Amygdala (tissue), 56 donors: Measurements from ENCODE around the gene C15orf39.
A peak's percentile ranks its signal among the peaks of the same experiment; 100 is the strongest.

Experiments
- DNase-seq, 56 donors: peaks; one replicate each; lab custom pipeline; 2025; lab: John Stamatoyannopoulos, UW

The C15orf39 gene

DNA sequence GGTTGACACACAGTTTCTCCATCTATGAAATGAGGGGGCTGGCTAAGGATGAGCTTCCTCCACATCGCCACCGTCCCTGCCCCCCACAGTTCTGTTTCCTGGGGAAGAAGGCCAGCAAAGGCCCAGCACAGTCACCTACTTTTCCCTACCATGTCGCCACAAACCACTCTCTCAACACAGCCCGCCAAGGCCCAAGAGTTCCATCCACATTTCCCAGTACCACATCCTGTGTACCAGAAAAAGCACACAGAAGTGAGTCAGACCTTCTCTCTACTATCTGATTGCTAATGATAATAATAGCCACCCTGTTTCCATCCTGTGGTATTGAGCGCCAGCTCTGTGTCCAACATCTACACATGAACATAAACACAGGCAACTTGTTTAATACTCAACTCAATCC lies 30.3 kb upstream of the C15orf39 start:
- no peak for DNase-seq

- DNase-seq: no peak
Observed at GRCh38 chr15:75172284-75172820, 29.3 kb upstream of the C15orf39 start.

DNA sequence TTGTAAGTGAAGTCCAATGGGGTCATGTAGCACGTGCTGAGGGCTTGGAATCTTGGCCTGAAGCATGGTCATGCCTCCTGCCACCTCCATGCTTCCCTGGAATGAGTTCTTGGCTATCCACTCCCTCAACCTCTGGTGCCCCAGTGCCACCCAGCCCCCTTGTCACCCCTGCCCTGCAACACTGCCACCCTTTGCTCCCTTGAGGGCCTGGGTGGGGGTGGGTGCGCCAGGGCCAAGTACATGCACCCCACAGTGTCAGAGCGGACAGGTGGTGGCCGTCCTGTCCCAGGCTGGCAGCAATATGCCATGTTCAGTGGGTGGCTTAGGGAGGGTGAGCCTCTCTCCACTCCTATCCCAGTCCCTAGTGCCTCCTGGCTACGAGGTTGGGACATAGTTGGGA lies 27.6 kb upstream of the C15orf39 start:
- DNase-seq: no peak

- DNase-seq: no peak
Observed at GRCh38 chr15:75174729-75175128, 27.0 kb upstream of the C15orf39 start.

DNA sequence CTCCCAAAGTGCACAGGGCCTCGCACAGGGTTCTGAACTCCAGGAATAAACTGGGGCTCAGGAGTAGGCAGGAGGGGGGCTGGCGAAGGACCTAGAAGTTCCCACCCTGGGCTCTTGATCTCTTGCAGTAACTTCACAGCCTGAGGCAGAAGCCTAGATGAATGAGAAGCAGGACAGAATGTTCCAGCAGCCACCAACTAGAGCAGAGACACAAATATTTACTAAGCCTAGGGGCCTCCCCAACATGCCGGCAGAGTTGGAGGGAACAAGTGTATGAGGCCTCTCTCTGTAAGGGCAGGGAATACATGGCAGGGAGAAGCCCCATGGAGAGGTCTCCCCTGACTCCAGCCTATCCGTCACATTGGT lies 25.3 kb upstream of the C15orf39 start:
- no peak for DNase-seq

DNA sequence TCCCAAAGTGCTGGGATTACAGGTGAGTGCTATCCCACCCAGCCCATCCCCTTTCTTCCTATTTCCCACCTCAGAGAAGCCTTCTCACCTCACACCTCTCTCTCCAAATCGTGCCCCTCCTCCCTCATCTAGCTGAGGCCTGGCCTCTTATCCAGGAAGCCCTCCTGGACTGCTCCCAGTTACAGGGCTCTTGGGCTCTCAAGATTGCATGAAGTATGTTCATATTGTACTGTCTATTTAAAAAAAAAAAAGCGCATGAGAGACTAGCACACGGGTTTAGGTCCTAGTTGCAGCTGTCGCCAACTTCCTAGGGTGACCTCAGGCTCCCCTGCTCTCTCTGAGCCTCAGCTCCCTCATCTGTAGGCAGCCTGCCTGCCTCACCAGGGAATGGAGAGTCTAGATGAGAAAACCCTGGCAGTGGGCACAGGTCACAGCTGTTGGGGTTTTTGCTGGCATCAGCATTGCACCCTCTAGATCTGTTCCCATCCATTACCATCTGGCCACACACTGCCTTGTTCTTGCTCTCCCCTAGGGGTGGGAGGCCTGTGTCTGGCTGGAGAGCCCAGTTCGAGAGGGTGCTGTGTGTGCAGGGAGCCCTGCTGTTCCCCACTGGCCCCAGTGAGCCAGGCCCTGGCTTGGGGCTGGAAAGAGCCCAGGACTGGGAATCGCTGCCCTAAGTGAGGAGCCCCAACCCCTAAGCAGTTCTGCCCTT lies 24.2 kb upstream of the C15orf39 start:
- DNase-seq: no peak

DNA sequence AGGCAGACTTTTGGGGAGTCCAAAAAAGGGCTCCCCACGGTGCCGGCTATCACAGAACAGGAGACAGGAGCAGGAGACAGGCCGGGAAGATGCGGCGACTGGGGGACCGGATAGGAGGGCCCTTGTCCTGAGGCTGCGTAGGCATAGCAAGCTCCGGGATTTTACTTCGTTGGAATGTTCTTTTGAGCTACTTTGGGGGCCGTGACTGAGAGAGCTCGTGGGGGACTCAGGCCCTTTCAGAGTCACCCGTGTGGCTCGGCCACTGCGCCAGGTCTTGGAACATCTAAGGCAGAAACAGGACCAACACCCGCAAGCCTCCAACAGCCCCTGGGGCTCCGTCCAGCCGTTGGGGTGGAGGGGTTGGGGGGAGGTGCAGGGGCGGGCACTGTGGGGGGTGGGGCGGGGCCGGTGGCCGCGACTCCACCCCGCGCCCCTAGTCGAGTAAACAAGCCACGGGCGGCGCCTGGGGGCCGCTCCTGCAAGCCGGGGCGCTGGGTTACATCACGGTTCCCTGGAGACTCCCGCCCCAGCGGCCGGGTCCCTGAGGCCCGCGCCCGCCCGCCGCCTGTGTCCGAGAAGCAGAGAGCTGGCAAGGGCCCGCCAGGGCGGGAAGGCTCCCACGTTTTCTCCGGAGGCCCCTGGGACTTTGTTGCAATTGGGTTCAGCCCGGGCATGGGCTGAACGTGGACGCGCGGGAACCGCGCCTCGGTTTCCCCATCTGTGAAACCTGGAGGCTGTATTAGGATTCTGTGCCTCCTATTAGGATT lies 23.3 kb upstream of the C15orf39 start:
- peak in 6 of 56 donors; percentile 14 to 32 (median 26) for DNase-seq

DNA sequence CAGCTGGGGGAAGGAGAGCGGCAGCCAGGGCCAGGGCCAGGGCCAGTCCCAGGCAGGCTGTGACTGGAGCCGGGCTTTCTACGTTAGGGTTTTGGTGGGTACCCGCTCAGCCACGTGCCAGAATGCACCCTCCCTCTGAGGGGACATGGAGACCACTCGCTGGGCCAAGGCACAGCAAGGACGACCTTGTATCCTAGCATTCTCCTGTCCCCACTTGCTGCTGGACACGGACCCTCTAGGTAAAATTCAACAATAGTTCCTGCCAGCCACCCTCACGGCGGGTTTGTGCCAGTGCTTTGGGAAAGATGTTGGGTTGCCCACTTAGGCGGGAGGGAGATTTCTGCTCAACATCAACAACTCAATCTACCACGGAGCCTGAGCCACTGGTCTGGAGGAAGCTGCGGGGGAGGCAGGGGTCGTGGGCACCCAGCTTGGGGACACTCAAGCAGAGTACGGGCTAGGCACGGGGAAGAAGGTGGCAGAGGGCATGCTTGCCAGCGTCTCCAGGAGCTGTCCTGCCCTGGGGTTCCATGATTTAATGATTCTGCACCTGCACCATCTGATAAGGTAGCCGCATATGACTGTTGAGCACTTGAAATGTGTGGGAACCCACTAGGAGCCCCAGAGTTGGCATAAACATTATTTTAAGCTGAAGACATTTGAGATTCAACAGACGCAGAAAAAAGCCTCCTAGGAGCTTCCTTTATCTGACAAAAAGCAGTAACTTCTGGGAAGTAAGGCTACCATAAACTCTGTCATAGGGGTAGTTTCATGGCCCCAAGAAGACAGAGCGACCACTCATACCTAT lies 22.5 kb upstream of the C15orf39 start:
- no peak for DNase-seq

- DNase-seq: no peak
Observed at GRCh38 chr15:75179746-75180140, 21.9 kb upstream of the C15orf39 start.

GRCh38 chr15:75181780-75182179 lies 19.9 kb upstream of the C15orf39 start:
- DNase-seq: no peak

GRCh38 chr15:75182187-75183131 lies 19.2 kb upstream of the C15orf39 start:
- no peak for DNase-seq

- DNase-seq: no peak
Observed at GRCh38 chr15:75185271-75186029, 16.2 kb upstream of the C15orf39 start.

DNA sequence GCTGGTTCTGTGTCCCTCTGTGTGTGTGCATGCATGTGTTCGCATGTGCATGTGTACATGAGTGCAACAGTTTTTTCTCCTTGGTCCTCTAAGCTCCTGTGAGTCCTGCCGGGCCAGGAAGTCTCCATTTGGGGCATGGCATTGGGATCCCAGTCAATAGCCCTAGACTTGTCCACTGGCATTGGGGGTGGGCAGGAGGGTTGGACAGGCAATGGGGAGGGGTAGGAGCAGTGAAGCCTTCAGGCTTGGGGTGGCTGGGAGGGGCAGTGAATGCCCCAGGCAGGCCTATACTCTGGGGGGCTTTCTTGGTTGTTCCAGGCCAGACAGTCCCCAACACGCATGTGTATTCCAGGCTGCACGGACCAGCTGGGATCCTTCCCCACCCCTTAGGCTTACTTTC lies 15.6 kb upstream of the C15orf39 start:
- no peak for DNase-seq

DNA sequence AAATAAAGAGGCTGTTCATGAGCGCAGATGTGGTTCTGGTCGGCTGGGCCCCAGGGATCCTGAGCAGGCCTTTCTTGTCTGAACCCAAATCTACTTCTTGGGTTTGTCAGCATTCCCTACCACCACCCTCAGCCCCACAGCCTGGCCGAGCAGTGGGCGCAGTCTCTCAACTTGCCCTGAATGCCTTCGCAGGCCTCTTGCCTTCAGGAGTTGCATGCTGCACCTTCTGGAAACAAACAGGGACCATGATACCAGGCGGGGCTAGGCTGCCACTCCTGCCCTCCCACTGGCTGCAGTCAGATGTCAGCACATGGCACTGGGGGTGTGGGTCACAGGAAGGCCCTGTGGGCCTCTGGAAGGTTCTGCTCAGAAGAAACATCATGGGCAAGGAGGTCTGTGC lies 13.2 kb upstream of the C15orf39 start:
- DNase-seq: no peak

DNA sequence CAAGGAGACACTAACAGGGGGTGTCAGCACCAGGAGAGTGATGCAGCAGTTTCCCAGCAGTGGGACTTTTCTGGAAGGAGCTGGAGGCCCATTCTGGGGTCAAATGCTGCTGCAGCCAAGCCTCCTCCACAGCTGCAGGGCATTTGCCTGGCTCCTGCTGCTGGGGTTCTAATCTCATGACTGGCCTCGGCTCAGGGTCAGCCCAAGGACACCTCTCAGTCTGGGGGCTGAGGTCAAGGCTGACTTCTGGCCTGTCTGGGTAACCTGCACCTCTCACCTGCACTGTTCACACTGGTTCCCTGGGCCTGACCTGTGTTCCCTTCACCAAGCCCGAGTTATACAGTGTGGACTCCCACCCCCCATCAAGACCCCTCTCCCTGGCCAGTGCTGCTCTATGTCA lies 10.4 kb upstream of the C15orf39 start:
- no peak for DNase-seq

GRCh38 chr15:75192307-75192706 lies 9.4 kb upstream of the C15orf39 start:
- no peak for DNase-seq

DNA sequence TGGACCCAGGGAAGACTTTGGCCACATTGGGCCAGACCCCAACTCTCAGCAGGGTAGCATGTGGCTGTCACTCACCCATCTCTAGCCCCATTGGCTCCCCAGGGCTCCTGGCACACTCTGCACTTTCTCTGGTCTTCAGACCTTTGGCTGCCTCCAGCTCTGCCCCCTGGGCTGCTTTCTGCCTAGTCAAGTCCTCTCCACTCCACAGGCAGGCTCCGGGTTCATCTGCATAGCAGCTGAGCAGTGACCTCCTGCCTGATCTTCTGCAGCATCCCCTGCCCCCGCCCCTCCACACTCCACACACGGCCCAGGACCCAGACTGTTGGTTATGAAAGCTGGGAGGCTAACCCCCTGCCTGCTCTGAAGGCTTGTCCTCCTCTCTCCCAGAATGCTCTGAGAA lies 8.4 kb upstream of the C15orf39 start:
- no peak for DNase-seq

- no peak for DNase-seq
Observed at GRCh38 chr15:75193976-75194375, 7.7 kb upstream of the C15orf39 start.

DNA sequence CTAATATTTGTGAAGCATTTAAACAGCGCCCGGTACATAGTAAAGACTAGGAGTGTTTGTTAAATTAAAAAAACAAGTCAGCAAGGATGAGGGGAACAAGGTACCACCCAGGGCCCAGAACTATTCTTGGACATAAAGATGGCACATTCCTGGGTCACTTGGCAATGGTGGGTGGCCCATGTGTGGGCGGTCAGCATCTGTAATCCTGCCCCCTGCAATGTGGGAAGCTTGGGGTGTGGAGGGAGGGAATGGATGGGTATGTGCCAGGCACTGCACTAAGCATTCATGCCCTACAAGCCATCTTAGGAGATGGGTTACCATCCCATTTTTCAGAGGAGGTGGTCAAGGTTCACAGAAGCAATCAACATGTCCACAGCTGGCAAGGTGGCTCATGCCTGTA lies 7.3 kb upstream of the C15orf39 start:
- DNase-seq: no peak
